K562 (cell line): ENCODE data around the gene NRF1. TPM values are rescaled to one million over a fixed set of nuclear protein-coding genes. Genes with fewer than 3 reads are reported as not detected.

Experiments used
- ATAC-seq: fragments of 200-7000 bp; cut with Tn5 transposase; 3 replicates; pipeline ENCODE4 v1.9.1; 2020; ENCODE audit warnings: moderate library complexity
- BruUV-seq: library from RNA; stranded (reverse); fragments of 400-500 nt; replicated peaks from 2 replicates; lab custom pipeline; 2021; lab: Mats Ljungman, UMichigan
- CTCF ChIA-PET: fragments of 300-600 bp; formaldehyde crosslinking; extraction: SDS; loops from one replicate; lab custom pipeline; 2021; ENCODE audit warnings: low intra/inter-chr PET ratio; lab: Yijun Ruan, JAX
- POLR2A ChIA-PET: fragments of 300-600, 350-650 bp; sonication (Branson Sonifier 250); formaldehyde crosslinking; extraction: SDS; loops from one replicate; lab custom pipeline; 2021; ENCODE audit warnings: antibody characterized with exemption, inconsistent platforms; lab: Yijun Ruan, JAX
- DNase-seq, 4 experiments: peaks; one replicate each; pipeline versions ENCODE4 v3.0.0 to v3.0.0-alpha.2; 2011 to 2018; ENCODE audit warnings: low spot score in 3 of 4, mixed read lengths in 3 of 4; ENCODE audit errors: extremely low read depth in 1 of 4
- FAIRE-seq: peaks from 2 replicates; lab custom pipeline; 2011; peaks lifted over from hg19 to GRCh38; lab: Jason Lieb, UNC
- H2AFZ ChIP-seq: 2 replicates; pipeline ENCODE4 v1.6.0; 2011; ENCODE audit warnings: low read depth, low read length, control low read depth, inconsistent platforms
- H3K27ac ChIP-seq: fragments of 200-600 bp; 3 replicates; pipeline ENCODE4 v1.8.0; 2011; ENCODE audit warnings: low read depth, mild to moderate bottlenecking, control low read depth, inconsistent platforms, low read length, moderate library complexity, mixed read lengths; ENCODE audit errors: extremely low read depth
- H3K27me3 ChIP-seq, 2 experiments: fragments of 300-600 bp in 1 of 2; 2 replicates in 1 of 2; 3 replicates in 1 of 2; pipeline versions ENCODE4 v1.6.0 to v1.8.0; 2011; ENCODE audit warnings: inconsistent platforms in 2 of 2, low read length in 2 of 2, mild to moderate bottlenecking in 1 of 2, mixed read lengths in 1 of 2, moderate library complexity in 1 of 2; ENCODE audit not compliant: control insufficient read depth in 2 of 2, insufficient read depth in 2 of 2
- H3K36me3 ChIP-seq: fragments of 300-600 bp; 3 replicates; pipeline ENCODE4 v1.8.0; 2011; ENCODE audit warnings: mild to moderate bottlenecking, low read length, inconsistent platforms; ENCODE audit not compliant: control insufficient read depth, insufficient read depth
- H3K4me1 ChIP-seq, 2 experiments: fragments of 200-600 bp in 1 of 2; replicated peaks in 1 of 2; 2 replicates in 1 of 2; 3 replicates in 1 of 2; pipeline versions ENCODE4 v1.5.1 to v1.8.0; 2011; ENCODE audit warnings: inconsistent platforms in 2 of 2, low read length in 2 of 2, mild to moderate bottlenecking in 1 of 2, mixed read lengths in 1 of 2, moderate library complexity in 1 of 2; ENCODE audit not compliant: control insufficient read depth in 2 of 2, insufficient read depth in 2 of 2
- H3K4me2 ChIP-seq: 2 replicates; pipeline ENCODE4 v1.6.1; 2011; ENCODE audit warnings: low read length, control low read depth, inconsistent platforms, mixed read lengths; ENCODE audit not compliant: insufficient read depth
- H3K4me3 ChIP-seq: fragments of 200-600 bp; sonication (generic), shearing (Covaris generic); 2 replicates; pipeline ENCODE4 v1.5.1; 2016; ENCODE audit warnings: control low read depth, inconsistent platforms
- H3K79me2 ChIP-seq: fragments of 200-600 bp; 3 replicates; pipeline ENCODE4 v1.8.0; 2011; ENCODE audit warnings: low read length, inconsistent platforms; ENCODE audit not compliant: control insufficient read depth, insufficient read depth
- H3K9ac ChIP-seq, 2 experiments: 2 replicates each; pipeline versions ENCODE4 v1.6.0 to v1.6.1; 2011; ENCODE audit warnings: low read depth in 2 of 2, low read length in 2 of 2, control low read depth in 1 of 2, inconsistent platforms in 1 of 2, mild to moderate bottlenecking in 1 of 2, mixed read lengths in 1 of 2; ENCODE audit not compliant: insufficient read depth in 1 of 2
- H3K9me1 ChIP-seq: one replicate; pipeline ENCODE4 v1.6.0; 2011; ENCODE audit warnings: inconsistent platforms, mild to moderate bottlenecking, low read length, moderate library complexity; ENCODE audit not compliant: control insufficient read depth, insufficient read depth
- H3K9me3 ChIP-seq: replicated peaks from 2 replicates; pipeline ENCODE4 v1.5.1; 2011; ENCODE audit warnings: low read depth, low read length, inconsistent platforms; ENCODE audit not compliant: control insufficient read depth, insufficient read depth
- H4K20me1 ChIP-seq: replicated peaks from 2 replicates; pipeline ENCODE4 v1.6.1; 2011; ENCODE audit warnings: low read length, inconsistent platforms, mixed read lengths; ENCODE audit not compliant: control insufficient read depth, insufficient read depth
- CTBP1 ChIP-seq: fragments of 450-650 bp; IDR thresholded peaks from 2 replicates; pipeline ENCODE4 v1.6.1; 2016; ENCODE audit warnings: borderline replicate concordance
- FUS ChIP-seq: fragments of 200-400 bp; formaldehyde crosslinking; optimal IDR thresholded peaks from 2 replicates; pipeline ENCODE3; 2017; ENCODE audit warnings: low read depth, low read length
- GABPB1 ChIP-seq: sonication (generic); formaldehyde crosslinking; IDR thresholded peaks from 2 replicates; pipeline ENCODE4 v1.8.0; 2022; ENCODE audit warnings: mild to moderate bottlenecking, missing genetic modification reagents
- GTF2E2 ChIP-seq: fragments of 200-800 bp; sonication (Bioruptor generic); IDR thresholded peaks from 2 replicates; pipeline ENCODE4 v1.6.1; 2016; ENCODE audit warnings: missing genetic modification characterization, missing compliant biosample characterization
- KDM1A ChIP-seq, 2 experiments: fragments of 450-650 bp; IDR thresholded peaks; 2 replicates each; pipeline ENCODE4 v1.6.1; 2016; ENCODE audit warnings: mild to moderate bottlenecking in 2 of 2
- PHB ChIP-seq: fragments of 250-450 bp; sonication (Bioruptor Pico); IDR thresholded peaks from 2 replicates; pipeline ENCODE4 v1.5.0; 2021
- TFAM ChIP-seq: fragments of 250-450 bp; sonication (Bioruptor Pico); conservative IDR thresholded peaks from 2 replicates; pipeline ENCODE4 v1.5.0; 2021; ENCODE audit warnings: mild to moderate bottlenecking, moderate library complexity
- YY1 ChIP-seq, 3 experiments: IDR thresholded peaks; 2 replicates each; pipeline ENCODE4 v1.6.1; 2011; ENCODE audit warnings: low read length in 2 of 3, mild to moderate bottlenecking in 2 of 3, moderate library complexity in 2 of 3, borderline replicate concordance in 1 of 3, control low read depth in 1 of 3, low read depth in 1 of 3; ENCODE audit not compliant: insufficient read depth in 3 of 3, insufficient replicate concordance in 2 of 3, control insufficient read depth in 1 of 3, insufficient read length in 1 of 3; ENCODE audit errors: extremely low read depth in 1 of 3
- ZNF133 ChIP-seq: fragments of 250-450 bp; sonication (Bioruptor Pico); IDR thresholded peaks from 2 replicates; pipeline ENCODE4 v1.4.0; 2020; ENCODE audit warnings: mild to moderate bottlenecking
- ZNF140 ChIP-seq: fragments of 250-450 bp; sonication (Bioruptor Pico); IDR thresholded peaks from 2 replicates; pipeline ENCODE4 v1.8.0; 2021; ENCODE audit warnings: moderate library complexity, mild to moderate bottlenecking, inconsistent platforms
- ZNF778 ChIP-seq: fragments of 450-650 bp; formaldehyde crosslinking; IDR thresholded peaks from 2 replicates; pipeline ENCODE4 v1.4.0; 2020; ENCODE audit warnings: mild to moderate bottlenecking, moderate library complexity
- WGBS: fragments of 100-300 bp; shearing (Covaris generic); methylation state at CpG from one replicate; pipeline ENCODE4 v1.1.6; 2016; ENCODE audit warnings: low coverage, mixed read lengths; ENCODE audit not compliant: insufficient coverage; ENCODE audit errors: missing lambda C conversion rate; 5-methylcytosine and 5-hydroxymethylcytosine counted together
- in situ Hi-C: fragments of 300-500 bp; cut with MboI; formaldehyde crosslinking; loops from 4 replicates; pipeline ENCODE4 v1.15.0; 2018; ENCODE audit warnings: inconsistent platforms, mixed read lengths
- intact Hi-C: fragments of 100-400 bp; cut with micrococcal nuclease; formaldehyde crosslinking; loops from 2 replicates; pipeline ENCODE4 v1.14.2; 2022
- polyA plus RNA-seq, 8 experiments: library from polyadenylated mRNA; depleted of rRNA in 4 of 8; stranded (reverse) in 5 of 8; unstranded in 3 of 8; fragments of >200 nt; fragmentation: Nextera tagmentation in 2 of 8; fragmentation: Illumina TruSeq in 1 of 8; extraction: Ambion mirVana in 2 of 8; extraction: Trizol in 1 of 8; gene quantifications; 2 replicates each; pipeline versions ENCODE4 v1.2.1 to v1.2.3, GENCODE V29; 2011 to 2014; ENCODE audit warnings: inconsistent platforms in 1 of 8, missing spikeins in 1 of 8
- total RNA-seq, 7 experiments: library from RNA; depleted of rRNA in 6 of 7; stranded (reverse); fragments of >200 nt in 6 of 7; fragmentation: Illumina TruSeq in 2 of 7; extraction: Trizol in 2 of 7; gene quantifications; 2 replicates each; pipeline versions ENCODE4 v1.2.1 to v1.2.3, GENCODE V29; 2011 to 2021; ENCODE audit warnings: low replicate concordance in 1 of 7

The NRF1 gene
- total and polyA plus RNA-seq, 9 of the 15 experiments (the other 6 are each of a cell fraction or from before 2014, with no cell fraction given): 8.6 to 28.8 (median 20.3) TPM

GRCh38 chr7:129750501-129750900 is 139.0 kb downstream of the NRF1 start:
- in situ Hi-C loops (no loop called here), intact Hi-C loops (no loop called here)
- peak overlapping the region; percentile 51; the same call in 1 of the 2 replicates for H3K4me2 ChIP-seq
- H4K20me1 ChIP-seq: no peaks in the 10 kb centered on the region
- ATAC-seq (no peak; the same call in 1 of the 3 replicates), DNase-seq (no peak), FAIRE-seq (no peak)
- H3K27ac ChIP-seq: no peak overlapping the region; the same call in 2 of the 3 replicates
- no peaks in the 10 kb centered on the region for H3K9me3 ChIP-seq
- peak overlapping the region in 1 of 2 experiments; percentile 40; a peak in 1 of 4 replicates for H3K9ac ChIP-seq
- peaks cover 3 to 28% of the 10 kb centered on the region in 2 experiments; a peak in 3 of 5 replicates for H3K4me1 ChIP-seq
- peaks cover 15% of the 10 kb centered on the region; the same call in 2 of the 3 replicates for H3K36me3 ChIP-seq
- H3K27me3 ChIP-seq: no peaks in the 10 kb centered on the region
- H3K9me1 ChIP-seq: no peaks in the 10 kb centered on the region
- ChIA-PET POLR2A (interaction anchor here (0.5 to 1.0 kb wide), 2 partner anchors 9 to 12 kb away, joined by 3 to 5 read pairs; no protein-coding TSS in a partner anchor), CTCF (interaction anchor here (0.5 kb wide), 1 partner anchor 94 kb away, joined by 4 read pairs; no protein-coding TSS in a partner anchor)
- no TSS peak for BruUV-seq
- TF ChIP-seq CTBP1 (0 out of 2 replicates have a peak, but pooled peaks have one; percentile 3), ZNF778 (no peak), TFAM (CRISPR knock-in tag) (no peak), GABPB1 (0 out of 2 replicates have a peak, but pooled peaks have one; percentile 17), ZNF133 (CRISPR knock-in tag) (no peak), GTF2E2 (tag) (no peak), PHB (CRISPR knock-in tag) (no peak), FUS (no peak), KDM1A (IDR thresholded peaks at IDR 0.05) (no peak), ZNF140 (no peak), YY1 (IDR thresholded peaks at IDR 0.05; ENCODE audit: borderline replicate concordance in 1 of 3, control insufficient read depth in 1 of 3, extremely low read depth in 1 of 3, insufficient read depth in 3 of 3, insufficient read length in 1 of 3, insufficient replicate concordance in 2 of 3, low read depth in 1 of 3, low read length in 2 of 3) (peak in 1 of 3 experiments; percentile 33)
- H2AFZ ChIP-seq: peak overlapping the region; percentile 58
- no peak overlapping the region for H3K4me3 ChIP-seq
- WGBS: 83% methylated on average over 3 of the region's 3 CpGs
- H3K79me2 ChIP-seq: no peaks in the 10 kb centered on the region
